Measurements from ENCODE around the gene CDRT15.
"Not testable (repeated sequence)": the region's sequence is repeated elsewhere in the genome, so short reads cannot be mapped to it uniquely, and the experiment has no call there.

The CDRT15 gene

DNA sequence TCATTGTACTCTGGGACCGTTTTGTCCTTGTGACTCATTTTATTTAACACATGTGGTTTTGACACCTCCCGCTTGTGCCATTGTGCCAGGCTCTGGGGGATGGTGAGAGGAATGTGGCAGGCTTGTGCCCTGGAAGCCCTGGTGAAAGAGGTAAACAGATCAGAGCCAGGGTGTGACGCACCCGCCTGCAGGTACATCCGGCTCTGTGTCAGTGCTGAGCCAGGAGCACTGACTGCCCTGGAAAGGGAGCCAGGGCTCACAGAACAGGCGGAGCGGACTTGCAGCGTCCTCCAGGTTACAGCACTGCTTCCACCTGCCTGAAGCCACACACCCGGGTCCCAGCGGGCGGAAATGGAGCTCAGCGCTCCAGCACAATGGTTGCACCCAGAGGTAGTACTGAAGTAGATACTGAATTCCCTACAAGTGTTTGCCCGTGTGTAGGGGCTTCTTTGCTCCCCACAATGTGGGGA is 30.6 kb downstream of the CDRT15 start:
- no peak for DNase-seq

DNA sequence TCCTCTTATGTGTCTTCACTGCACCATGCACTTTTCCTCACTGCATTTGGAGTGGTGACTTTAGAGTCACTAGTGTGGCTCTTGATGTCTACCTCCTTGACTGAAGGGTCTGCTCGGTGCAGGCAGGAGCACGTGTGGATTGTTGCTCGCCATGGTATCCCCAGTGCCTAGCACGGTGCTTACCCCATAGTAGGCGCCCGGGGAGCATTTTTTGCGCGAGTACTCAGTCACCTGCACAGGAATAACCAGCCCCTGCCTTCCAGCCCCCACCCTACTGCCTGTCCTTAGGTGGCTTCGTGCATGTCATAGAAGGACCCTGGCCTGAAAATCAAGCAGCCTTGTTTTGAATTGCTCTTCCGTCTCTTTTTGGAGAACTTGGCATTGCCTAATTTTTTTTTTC is 31.3 kb downstream of the CDRT15 start:
- no peak for DNase-seq

DNA sequence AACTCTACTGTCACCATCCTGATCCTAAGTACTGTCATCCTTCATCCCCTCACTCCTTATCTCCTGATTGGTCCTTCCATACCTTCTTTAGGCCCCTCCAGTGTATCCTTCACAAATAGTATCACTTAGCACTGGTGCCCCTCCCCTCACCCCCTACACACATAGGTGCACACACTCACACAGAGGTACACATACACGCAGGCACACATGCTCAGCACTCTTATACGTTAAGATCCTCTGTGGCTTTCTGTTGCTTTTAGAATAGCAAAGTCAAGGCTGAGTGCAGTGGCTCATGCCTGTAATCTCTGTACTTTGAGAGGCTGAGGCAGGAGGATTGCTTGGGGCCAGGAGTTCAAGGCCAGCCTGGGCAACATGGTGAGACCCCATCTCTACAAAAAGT is 32.1 kb downstream of the CDRT15 start:
- DNase-seq: no peak

GRCh38 chr17:14204084-14204483 is 32.6 kb downstream of the CDRT15 start:
- no peak for DNase-seq

GRCh38 chr17:14203388-14203787 is 33.3 kb downstream of the CDRT15 start:
- no peak for DNase-seq

- no peak for DNase-seq
Measured at GRCh38 chr17:14202388-14203166, 34.1 kb downstream of the CDRT15 start.

DNA sequence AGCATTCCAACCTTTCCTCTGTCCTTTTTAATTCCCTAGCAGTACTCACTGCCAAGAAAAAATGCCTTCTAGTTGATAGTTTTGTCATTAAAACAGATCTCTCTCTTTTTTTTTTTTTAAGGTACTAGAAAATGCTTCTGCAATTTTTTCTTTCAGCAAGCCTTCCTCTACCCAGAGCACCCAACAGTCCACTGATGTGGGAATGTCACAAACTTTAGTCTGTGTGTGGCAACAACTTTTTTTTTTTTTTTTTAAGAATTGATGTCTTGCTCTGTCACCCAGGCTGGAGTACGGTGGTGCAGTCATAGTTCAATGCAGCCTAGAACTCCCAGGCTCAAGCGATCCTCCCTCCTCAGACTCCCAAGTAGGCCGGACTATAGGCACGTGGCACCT is 34.7 kb downstream of the CDRT15 start:
- no peak for DNase-seq

DNA sequence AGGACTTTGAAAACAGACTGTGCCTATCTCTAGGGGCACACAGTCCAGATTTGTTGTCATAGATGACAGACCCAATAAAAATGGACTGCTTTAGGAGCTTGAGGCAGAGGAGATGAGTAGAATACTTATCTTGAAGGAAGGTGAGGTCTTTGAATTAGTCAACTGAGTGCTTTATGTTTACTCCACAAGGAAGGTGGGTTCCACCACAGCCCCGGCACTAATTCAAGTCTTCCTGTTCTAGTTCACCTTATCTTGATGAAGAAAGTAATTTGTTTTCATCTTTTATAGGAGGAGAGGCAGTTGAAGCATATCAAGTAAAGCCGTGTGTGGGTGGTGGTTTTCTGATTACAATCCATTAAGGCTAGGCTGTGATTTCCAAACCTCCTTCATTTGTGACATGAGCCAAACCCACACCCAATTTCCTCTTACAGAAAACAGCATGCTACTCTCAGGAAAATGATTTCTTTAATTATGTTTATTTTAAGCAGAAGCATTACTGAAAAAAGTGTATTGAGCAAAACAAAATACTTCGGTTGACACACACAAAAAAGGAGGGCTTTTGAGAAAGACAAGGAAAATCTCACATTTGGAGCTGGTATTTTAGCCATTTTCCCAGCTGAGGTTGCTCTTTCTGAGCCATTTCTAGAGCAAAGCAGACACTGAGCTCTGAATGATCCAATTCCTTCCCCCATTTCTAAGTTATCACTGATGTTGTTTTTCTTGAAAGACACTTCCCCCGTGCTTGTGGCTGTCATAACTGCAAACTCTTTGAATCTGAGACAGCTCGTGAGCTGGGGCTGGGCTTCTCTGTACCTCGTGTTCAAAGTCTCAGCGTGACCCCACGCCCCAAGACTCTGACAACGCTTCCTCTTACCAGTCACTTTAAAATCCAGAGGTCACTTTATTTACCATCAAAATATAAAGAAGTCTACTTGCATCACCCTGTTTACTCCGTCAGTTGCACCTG is 35.4 kb downstream of the CDRT15 start:
- no peak for DNase-seq

DNA sequence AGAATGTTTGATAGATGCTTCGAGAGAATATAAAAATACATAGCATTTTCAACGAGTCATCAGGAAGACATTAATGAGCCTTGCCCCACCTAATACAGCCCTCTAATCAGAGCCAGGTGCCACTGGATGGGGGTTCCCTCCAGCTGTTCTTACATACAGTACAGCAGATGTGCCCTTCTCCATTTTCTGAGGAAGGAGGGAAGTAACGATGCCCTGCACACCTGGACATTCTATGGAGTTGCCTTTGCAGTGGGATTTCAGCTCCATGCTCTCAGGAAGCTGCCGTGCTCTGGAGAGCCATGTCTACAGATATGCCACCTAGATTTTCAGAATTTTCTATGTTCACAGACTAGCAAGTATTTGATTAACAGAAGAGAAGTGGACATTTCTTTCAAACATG is 36.3 kb downstream of the CDRT15 start:
- DNase-seq: no peak

- no peak for DNase-seq
Measured at GRCh38 chr17:14199601-14200000, 37.1 kb downstream of the CDRT15 start.

DNA sequence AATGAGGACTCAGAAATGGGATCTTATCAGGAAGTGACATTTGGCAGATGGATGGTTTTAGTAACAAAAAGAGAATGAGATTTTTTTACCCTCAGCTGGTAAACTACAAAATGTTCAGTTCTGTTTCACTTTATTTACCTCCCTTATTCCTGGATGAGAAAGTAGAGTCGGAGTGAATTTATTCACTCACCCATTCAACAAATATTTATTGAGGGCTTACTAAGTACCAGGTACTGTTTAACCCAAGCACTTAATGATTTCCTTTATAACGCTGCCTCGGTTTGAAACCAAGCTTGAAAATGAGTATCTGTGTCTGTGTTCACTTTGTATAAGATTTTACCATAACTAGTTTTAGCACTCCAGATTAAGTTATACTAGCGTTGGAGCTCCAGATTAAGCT is 38.1 kb downstream of the CDRT15 start:
- DNase-seq: no peak

- no peak for DNase-seq
Measured at GRCh38 chr17:14198013-14198412, 38.6 kb downstream of the CDRT15 start.

DNA sequence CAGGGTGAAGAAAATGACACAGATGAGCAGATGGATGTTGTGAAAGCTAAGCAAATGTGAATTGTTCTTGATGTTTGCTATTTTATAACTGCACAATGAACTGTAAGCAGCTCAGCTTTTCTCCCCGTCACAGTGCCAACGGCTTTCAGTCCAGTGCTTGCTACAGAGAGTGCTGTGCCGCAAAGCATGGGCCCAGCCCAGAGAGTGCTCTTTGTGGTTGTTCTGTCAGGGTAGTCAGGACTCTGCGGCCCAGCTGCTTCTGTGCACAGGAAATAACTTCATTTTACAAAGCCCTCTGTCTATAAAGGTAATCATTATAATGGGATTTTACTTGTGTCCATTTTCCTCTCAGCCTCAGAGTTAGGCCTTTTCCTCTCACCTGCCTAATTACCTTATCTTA is 39.1 kb downstream of the CDRT15 start:
- DNase-seq: no peak

DNA sequence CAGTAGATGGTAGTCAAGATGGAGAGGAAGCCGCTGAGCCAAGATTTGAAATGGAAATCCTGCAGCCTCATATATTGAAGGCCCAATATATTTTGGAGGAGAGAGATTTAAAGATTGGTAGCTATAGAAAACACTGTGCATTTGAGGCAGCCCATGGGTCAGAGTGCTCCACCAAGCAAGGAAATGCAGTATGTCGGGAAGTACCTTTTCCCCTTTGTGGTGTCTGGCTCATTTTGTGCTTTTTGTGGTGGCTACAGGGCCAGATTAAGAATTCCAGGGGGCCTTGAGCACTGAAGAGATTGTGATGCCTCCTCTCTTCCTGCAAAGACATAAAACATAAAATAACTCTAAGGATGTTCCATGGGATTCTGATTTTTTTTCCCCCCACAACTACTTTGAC is 39.6 kb downstream of the CDRT15 start:
- no peak for DNase-seq

DNA sequence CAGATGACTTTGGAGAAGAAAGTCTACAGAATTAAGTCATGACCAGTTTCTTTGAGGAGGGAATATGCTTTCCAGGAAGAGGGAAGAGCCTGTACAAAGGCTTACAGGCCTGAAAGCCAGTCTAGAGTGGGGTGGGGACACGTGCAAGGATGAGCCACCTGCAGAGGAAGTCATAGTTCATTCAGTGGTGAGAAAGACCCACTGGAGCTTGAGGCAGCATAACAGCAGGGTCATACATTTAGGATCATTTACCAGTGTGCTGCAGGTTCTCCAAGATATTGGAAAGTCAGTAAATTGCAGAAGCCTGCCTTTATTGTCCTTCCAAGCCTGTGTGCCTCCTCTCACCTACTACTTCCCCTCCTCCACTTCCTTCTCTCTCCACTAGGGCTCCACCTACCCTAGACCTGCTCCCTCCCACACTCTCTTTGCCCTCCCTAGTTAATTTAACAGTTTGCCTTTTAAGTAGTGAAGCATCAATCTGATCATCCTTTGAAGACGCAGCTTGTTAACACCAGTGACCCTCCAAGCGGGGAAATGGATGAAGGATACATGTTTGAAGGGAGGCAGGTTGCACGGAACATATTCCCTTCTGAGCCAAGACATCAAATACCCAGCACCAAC is 40.2 kb downstream of the CDRT15 start:
- no peak for DNase-seq

DNA sequence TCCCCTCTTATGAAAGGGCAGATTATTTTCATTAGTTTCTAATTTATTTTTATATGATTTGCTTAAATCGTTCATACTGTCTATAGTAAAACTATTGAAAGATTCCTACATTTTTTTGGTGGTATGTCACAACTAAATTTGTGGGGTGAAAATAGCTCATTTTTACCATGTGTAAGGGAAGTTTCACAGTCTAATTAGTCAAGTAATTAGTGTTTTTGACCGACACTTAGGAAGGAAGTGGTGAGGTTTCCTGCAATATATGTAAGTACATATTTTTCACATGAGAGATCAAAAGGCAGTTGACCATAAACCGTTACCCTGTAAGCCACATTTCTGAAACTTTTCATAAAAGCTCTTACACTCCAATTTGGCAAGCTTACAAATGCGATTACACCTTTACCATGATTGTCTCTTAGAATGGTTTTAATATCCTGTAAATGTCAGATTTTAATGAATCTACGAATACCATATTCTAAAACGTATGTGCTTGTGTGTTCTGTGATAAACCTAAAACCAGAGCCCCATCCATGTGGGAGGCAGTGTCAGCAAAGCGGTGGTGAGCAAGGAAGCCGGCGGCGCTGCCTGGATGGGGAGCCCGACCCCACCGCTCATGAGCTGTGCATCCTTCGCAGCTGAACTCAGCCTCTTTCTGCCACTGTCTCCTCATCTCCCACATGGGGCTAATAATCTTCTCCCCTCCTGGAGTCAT is 43.9 kb downstream of the CDRT15 start:
- DNase-seq: not testable (repeated sequence)

- not testable (repeated sequence) for DNase-seq
Measured at GRCh38 chr17:14192039-14192438, 44.6 kb downstream of the CDRT15 start.

- DNase-seq: not testable (repeated sequence)
Measured at GRCh38 chr17:14191469-14191868, 45.2 kb downstream of the CDRT15 start.

- DNase-seq: not testable (repeated sequence)
Measured at GRCh38 chr17:14190774-14191173, 45.9 kb downstream of the CDRT15 start.

DNA sequence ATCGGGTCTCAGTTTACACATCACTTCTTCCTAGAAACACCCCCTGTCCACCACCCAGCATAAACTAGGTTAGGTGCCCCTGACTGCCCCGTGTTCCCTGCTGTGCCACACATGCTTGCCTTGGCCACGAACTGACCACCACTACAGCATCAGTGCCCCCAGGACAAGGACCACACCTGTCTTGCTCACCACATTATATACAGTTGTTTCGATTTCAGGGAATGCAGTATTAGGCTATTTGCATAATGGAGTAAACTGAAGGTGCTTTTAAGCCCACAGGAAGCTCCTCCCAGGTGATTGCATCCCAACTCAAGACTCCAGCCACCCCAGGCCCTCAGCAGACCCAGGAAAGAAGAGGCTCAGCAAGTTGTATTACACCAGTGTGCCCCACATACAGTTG is 50.2 kb downstream of the CDRT15 start:
- not testable (repeated sequence) for DNase-seq
